AG09309 (cell line): ENCODE measurements around the gene RGS16.

Experiments used
- DNase-seq: peaks from one replicate; pipeline ENCODE4 v3.0.0-alpha.2; 2010; ENCODE audit warnings: low read depth
- H3K4me3 ChIP-seq: 2 replicates; pipeline ENCODE4 v1.5.1; 2011; ENCODE audit warnings: mild to moderate bottlenecking, low read depth, low read length, moderate library complexity; ENCODE audit not compliant: control insufficient read depth
- TF ChIP-seq, protein P1 (sequence below): IDR thresholded peaks from 2 replicates; pipeline ENCODE4 v1.5.1; 2011; ENCODE audit warnings: mild to moderate bottlenecking, low read depth, low read length, inconsistent platforms; ENCODE audit not compliant: insufficient read depth, control insufficient read depth; ENCODE audit errors: missing control alignments

The RGS16 gene

GRCh38 chr1:182552527-182552926 is 51.7 kb downstream of the RGS16 start:
- H3K4me3 ChIP-seq, result no peak overlapping the region
- DNase-seq, result no peak
- TF ChIP-seq, protein P1, sequence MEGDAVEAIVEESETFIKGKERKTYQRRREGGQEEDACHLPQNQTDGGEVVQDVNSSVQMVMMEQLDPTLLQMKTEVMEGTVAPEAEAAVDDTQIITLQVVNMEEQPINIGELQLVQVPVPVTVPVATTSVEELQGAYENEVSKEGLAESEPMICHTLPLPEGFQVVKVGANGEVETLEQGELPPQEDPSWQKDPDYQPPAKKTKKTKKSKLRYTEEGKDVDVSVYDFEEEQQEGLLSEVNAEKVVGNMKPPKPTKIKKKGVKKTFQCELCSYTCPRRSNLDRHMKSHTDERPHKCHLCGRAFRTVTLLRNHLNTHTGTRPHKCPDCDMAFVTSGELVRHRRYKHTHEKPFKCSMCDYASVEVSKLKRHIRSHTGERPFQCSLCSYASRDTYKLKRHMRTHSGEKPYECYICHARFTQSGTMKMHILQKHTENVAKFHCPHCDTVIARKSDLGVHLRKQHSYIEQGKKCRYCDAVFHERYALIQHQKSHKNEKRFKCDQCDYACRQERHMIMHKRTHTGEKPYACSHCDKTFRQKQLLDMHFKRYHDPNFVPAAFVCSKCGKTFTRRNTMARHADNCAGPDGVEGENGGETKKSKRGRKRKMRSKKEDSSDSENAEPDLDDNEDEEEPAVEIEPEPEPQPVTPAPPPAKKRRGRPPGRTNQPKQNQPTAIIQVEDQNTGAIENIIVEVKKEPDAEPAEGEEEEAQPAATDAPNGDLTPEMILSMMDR, result no peak

- no peak for DNase-seq
- no peak overlapping the region for H3K4me3 ChIP-seq
- TF ChIP-seq, protein P1, result no peak
Measured at GRCh38 chr1:182549811-182550210, 54.4 kb downstream of the RGS16 start.

GRCh38 chr1:182549346-182549745 is 54.8 kb downstream of the RGS16 start:
- TF ChIP-seq, protein P1, result no peak
- H3K4me3 ChIP-seq, result no peak overlapping the region
- DNase-seq, result no peak
